ENCODE data around the gene SLC49A4.

Gene SLC49A4

DNA sequence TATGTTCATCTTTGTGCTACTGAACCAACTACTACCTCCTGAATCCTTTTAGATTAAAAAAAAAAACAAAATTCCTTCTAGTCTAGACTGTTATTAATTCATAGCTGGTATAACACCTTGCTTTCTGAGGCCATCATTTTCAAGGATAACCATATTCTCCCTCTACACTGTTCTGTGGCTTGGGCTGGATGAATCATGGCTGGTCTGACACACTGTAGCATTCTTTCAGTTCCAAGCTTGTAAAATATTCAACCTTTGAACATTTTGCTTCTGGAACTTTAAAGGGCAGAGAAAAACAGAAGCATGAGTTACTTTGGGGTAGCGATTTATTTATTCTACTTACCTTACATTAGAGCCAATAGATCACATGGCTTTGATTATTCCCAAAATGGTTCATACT is 8.8 kb upstream of the SLC49A4 start:
- no peak for DNase-seq

DNA sequence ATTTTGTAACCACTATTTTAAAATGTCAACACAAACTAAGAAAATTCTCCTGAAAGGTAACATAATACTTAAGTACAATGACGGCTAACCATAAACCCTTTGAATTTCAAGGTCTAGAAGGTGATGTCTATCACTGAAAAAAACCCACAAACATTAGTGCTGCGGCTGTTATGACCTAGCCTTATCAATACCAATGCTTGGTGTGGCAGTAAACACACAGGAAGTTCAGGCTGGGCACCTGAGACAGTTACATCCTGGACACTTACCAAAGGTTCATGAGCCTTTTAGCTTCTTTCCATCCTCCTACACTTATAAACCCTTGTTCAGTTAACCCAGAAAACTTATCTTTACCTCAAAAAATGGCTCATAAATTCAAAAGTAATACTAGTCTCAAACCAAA is 7.0 kb upstream of the SLC49A4 start:
- DNase-seq, result no peak

DNA sequence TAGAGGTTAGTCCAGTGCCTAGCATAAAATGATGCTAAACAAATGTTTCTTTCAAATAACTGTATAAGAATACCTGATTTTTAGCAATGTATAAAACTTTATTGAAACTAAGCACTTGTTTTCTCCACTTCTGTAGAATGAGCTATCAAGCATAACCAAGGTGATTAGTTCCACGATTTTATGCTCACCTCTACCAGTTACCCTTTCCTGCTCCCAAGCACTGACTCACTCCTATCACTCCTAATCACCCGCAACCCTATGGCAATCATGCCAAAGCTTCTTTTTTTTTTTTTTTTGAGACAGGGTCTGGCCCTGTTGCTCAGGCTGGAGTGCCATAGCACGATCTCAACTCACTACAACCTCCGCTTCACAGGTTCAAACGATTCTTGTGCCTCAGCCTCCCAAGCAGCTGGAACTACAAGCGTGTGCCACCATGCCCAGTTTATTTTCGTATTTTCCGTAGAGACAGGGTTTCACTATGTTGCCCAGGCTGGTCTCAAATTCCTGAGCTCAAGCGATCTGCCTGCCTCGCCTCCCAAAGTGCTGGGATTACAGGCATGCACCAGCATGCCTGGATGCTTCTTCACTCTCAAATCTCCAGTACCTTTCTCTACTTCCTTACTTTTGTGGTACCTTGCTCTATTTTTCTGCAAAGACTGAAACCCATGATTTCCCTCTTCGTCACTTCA is 5.1 kb upstream of the SLC49A4 start:
- no peak for DNase-seq

DNA sequence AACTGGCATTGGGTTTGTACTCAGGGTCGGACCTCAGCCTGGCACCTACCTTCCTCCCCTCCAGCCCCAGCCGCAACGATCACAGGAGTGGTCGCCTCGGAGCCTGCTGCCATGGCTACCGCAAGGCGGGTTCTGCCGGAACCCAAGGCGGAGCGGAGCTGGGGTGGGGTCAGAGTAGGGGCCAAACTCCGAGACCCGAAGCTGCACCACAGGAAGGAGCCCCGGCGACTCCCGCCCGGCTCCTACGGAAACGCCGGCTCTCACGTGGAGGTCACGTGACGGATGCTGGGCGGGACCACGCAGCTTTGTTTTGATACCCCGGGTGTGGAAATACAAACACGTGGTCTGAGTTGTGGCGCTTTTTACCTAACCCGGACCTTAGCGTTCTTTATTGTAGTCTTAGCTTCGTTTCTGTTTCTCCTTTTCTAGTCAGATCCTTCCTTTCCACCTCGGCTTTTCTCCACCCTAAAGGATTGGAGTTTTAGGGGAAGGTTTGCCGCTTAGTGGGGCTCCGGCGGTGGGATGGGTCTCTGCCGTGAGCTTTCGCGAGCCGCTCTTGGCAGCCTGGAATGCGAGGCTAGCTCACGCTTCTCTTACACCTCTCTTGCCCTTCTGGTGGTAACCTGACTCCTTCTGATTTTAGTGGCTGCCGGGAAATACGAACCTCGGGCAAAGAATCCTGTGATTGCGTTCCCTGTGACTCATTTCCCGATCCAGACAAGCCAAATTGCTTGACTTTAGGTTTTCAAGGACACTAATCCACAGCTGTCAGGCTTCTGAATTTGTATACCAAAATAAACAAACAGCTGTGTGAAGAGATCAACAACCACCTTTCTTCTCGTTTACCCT is 1.1 kb upstream of the SLC49A4 start, which contains the start of gene HSPBAP1:
TSS of gene HSPBAP1 (minus strand) at position 264 of the 849 bp plus-strand sequence. CDS start at position 113, 151 bp downstream.
- DNase-seq, result no peak

DNA sequence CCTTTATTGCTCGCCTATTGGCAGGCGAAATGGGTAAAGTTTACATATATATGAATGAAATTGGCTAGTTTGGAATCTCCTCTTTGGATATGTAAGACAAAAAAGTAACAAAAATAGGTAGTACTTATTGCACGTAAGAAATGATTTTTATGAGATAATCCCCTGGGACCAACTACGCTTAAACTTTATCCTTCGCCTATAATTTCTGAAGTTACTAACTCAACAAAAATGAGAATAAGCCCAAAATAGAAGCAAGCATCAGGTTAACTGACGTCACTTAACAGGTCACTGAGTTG is 438 bp upstream of the SLC49A4 start:
- DNase-seq, result no peak

DNA sequence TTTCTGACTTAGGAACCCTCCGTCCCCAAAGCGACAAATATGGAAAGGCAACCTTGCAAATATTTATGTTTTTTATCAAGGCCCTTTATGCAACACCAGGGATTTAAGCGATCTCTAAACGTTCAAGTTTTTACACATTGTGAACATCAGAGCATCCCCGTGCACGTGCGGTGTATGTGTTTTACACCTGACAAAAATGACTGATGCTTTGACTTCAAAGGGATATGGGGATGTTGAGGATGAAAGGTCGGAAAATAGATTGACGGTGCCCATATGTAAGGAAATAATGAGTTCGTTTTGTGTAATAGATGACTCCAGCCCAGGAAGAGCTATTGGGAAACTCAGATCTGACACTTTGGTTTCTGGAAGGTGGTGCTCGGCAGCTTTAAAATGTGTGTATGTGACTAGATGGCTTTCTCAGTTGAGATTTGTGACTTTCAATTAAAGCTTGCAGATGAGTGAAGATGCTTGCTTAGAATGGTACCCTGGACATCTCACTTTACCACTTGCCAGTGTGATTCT is 866 bp downstream of the SLC49A4 start:
- no peak for DNase-seq

DNA sequence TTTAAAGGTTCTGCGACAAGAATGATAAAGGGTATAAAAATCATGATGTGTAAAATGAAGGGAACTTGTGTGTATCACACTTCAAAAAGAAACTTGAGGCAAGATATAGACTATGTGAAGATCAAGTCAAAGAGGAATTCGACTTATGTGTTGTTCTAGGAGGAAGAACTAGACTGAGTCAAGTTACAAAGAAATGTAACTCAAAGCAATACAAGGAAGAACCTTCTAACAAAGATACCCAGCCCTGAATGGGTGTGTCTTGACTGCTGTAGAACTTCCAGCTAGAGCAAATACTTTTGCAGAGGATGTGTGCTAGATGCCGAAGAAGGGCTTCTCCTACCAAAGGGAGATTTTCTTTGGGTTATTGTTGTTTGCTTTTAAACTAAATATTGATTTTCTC is 2.4 kb downstream of the SLC49A4 start:
- no peak for DNase-seq

DNA sequence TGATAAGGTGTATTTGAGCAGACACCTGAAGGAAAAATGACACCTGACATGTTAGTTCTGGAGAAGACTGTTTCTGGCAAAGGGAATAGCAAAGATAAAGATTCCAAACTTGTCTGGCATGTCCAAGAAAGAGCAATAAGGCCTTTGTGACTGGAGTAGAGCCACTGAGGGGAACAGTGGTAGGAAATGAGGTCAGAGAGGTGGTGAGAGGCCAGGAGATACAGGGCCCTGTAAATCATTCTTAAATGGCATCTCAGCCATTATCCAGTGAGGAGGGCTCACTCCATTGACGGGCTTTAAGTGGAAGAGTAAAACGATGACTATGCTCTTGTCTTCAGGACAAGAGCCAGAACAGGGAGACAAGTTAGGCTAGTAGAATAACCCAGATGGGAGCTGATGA is 4.5 kb downstream of the SLC49A4 start:
- DNase-seq, result no peak

DNA sequence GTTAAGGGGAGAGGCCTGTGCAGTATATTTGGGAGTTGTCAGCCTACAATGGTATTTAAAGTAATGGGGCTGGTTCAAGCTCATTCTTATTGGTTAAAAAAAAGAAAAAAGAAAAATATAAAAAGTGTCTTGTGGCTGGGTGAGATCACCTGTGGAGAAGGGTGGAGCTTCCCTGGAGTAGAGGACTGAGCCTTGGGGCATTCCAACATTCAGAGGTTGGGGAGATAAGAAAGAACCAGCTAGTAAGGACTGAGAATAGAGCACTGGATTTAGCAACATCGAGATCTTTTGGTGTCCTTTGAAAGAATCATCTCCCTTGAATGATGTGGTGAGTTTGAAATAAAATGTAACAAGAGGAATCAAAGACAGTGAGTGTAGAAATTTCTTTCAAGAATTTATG is 5.2 kb downstream of the SLC49A4 start:
- DNase-seq, result no peak

DNA sequence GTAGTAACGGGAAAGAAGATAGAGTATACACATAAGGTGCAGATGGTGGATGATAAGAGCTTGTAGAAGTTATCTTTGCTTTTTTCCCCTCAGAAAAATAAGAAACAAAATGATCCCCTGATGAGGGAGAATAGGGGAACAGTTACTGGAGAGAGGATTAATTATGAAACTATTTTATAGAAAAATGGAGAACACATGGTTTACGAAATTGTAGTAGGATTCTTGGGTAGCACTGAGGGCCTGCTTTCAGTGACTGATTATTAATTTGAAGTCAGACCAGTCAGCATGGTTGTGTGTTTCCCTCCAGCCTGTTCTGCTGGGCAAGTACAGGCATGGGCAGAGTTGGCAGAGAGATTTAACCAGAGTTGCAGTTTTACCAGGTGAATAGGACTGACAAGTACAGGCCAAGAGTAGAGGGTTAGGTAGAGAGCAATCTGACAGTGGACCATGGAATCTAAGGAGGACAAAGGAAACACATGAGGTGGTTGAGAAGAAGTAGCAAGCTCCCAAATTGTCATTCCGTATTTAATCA is 5.9 kb downstream of the SLC49A4 start:
- no peak for DNase-seq

DNA sequence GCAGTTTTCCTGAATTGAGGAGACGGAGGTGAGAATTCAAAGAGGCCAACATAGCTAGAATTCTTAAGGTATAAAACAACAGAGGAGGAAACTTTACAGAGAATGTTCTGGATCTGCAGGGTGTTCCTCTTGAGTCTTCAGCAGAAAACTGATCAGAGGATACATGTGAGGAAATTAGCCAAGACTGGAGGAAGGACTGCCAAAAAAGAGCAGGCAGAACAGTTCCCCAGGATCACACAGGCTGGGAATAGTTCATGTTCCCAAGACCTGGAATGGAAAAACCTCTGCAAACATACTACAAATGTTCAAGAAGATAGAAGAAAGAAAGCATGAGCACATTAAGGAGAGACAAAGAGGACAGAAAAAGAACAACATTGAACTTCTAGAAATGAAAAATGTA is 7.5 kb downstream of the SLC49A4 start:
- no peak for DNase-seq

DNA sequence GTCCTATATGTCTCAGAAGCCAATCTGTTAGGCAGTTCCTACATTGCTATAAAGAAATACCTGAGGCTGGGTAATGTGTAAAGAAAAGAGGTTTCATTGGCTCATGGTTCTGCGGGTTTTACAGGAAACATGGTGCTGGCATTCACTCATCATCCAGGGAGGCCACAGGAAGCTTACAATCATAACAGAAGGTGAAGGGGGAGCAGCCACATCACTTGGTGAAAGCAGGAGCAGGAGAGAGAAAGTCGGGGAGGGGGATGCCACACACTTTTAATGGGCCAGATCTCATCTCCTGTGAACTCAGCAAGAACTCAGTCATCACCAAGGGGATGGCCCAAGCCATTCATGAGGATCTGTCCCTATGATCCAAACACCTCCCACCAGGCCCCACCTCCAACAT is 9.1 kb downstream of the SLC49A4 start:
- no peak for DNase-seq

DNA sequence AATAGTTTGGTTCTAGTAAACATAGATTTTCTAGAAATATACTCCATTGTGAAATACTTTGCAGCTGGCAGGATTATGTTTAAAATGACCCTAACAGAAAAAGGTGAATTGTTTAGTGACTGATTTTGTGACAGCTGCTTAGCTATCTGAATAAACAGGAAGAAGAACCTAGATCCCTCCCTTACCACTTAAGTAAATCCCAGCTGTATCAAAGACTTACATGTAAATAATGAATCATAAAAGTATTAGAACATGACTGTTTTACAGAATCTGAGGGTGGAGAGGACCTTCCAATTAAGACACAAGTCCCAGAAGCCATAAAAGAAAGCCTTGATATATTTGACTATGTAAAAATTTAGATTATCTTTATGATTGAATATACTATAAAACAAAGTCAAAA is 15.9 kb downstream of the SLC49A4 start:
- no peak for DNase-seq

DNA sequence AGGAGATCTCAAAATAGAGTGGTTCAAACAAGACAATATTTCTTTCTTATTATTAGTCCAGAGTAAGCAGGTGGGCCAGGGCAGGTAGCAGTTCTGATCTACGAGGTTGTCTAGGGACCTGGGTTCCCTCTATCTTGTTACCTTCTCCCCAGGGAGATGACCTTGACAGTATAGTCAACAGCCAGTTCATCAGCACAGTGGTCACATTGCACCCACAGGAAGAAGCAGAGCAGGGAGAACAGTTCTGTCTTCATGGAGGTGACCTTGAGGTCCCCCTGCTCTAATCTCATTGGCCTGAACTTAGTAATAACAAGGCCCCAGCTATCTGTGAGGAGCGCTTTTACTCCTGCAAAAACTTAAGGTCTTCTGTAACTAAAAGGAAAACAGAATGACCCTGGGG is 21.7 kb downstream of the SLC49A4 start:
- no peak for DNase-seq

DNA sequence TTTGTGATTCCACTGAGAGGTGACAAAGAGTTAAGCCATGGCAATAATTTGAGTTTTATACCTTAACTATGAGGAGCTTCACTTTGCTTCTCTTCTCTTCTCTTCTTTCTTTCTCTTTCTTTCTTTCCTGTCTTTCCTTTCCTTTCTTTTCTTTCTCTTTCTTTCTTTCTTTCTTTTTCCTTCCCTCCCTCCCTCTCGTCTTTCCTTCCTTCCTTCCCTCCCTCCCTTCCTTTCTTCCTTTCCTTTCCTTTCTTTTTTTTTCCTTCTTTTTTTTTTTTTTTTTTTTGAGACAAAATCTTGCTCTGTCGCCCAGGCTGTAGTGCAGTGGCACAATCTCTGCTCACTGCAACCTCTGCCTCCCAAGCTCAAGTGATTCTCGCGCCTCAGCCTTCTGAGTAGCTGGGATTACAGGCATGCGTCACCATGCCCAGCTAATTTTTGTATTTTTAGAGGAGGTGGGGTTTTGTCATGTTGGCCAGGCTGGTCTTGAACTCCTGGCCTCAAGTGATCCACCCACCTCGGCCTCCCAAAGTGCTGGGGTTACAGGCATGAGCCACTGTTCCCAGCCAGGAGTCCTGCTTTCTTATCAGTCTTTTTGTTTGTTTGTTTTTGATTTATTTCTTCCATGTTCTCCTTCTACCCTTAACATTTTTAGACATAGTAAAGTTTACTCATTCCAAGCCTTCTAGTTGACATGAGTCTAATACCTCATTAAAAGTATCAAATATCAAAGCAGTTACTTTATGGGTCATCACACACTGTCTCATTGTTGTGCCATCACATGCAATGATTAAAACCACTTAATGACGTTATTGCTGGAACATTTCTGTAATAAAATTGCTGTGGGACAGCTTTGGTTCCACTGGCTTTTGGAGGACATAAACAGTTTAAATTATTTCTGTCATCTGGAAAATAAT is 29.9 kb downstream of the SLC49A4 start:
- no peak for DNase-seq

DNA sequence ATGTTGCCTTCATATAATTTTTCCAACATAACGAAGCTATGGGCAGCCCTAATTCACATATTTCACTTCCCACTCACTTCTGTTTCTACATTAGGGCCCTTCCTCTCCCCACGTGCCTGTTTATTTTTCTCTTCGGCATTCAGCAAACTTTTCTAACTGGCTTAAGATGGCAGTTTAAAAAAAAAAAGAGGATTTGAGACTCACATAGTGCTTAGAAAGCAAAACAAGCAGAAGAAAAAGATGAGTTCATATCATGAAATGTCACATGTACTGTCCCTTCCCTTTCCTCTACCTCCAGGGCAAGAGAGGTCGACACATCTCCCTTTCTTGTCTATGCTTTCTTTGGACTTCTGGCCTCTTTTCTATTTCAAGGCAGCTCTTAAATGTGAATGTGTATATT is 30.6 kb downstream of the SLC49A4 start:
- no peak for DNase-seq

DNA sequence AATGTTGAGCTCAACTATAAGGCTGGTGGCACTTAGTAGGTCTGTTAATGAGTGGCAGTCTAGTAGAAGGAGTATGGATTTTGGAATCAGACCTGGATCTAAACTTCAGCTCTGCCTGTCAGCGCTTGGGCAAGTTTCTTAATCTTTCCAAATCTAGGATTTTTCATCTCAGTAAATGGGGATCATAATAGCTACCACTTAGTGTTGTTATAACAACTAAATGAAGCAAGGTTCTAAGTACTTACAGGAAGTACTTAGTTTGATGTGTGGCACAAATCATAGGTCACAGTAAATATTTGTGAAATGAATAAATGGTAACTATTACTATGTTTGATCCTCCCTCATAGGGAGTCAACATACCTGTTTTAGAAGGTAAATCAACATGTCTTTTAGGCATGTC is 31.4 kb downstream of the SLC49A4 start:
- no peak for DNase-seq

DNA sequence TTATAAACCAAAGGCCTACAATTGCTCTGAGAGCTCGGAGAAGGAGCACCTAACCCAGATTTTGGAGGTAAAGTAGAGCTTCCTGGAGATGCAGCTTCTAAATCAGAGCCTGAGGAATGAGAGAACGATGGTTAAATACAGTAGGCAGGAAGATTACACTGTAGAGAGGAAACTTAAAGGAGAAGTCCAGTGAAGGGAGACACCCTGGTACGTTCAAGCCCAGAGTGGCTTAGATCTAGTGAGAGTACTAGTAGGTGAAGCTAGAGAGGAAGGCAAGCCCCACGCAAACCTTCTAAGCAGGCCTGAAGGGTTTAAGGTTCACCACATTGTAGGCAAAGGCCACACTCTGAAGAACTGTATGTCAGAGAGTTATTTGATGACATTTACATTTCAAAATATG is 33.4 kb downstream of the SLC49A4 start:
- DNase-seq, result no peak

DNA sequence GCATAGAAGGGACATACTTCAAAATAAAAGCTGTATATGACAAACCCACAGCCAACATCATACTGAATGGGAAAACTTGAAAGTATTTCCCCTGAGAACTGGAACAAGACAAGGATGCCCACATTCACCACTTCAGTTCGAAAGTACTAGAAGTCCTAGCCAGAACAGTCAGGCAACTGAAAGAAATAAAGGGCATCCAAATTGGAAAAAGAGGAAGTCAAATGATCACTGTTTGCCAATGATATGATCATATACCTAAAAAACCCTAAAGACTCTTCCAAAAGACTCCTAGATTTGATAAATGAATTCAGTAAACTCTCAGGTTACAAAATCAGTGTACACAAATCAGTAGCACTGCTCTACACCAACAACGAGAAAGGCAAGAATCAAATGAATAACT is 40.7 kb downstream of the SLC49A4 start:
- no peak for DNase-seq

DNA sequence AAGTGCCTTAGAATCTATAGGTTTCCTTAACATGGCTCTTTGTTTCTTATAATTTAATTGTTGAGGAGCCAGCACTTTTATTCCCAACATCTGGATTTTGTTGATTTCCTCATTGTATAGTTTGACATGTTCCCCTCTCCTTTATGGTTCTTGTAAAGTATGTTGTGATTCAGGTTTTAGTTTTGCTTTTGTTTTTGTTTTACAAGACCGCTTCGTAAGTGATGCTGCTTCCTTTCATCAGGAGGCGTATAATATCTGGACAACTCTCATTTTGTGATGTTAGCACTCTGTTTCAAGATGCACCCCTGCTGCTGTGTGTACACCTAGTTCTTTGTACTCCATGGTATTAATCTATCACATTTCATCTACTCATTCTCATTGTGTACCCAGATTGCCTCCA is 48.7 kb downstream of the SLC49A4 start:
- no peak for DNase-seq

DNA sequence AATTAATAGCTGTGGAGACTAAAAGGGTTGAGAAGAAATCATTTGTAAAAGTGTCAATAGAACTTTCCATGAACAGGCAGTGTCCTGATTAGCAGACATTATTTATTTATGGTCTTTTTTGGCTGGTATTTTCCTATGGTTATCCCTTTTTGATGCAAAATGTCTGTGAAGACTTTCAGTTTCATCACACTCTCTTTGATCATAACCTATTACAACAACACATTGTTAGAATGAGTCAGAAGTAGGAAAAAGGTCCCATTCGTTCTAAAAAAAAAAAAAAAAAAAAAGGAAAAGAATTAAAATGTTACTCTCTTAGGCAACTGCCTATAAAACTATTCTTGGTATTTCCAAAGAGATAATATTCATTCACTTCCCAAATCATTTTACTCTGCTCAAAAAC is 62.1 kb downstream of the SLC49A4 start:
- no peak for DNase-seq

DNA sequence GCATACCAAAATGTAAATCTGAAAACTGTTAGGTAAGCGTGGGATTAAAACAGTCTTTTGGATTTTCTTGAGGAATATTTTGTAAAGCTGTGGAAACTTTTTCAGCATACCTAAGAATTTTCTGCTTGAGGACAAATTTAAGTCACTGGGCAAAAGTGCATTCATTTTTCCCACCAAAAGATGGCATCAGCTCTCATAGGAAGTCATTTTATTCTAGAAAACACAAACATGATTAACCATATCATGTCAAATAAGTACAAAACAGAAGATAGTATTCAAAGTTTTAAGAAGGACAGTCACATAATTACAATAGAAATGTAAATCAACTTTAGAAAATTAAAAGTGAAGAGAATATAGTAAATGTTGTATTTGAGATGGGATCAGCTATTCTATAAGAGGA is 63.5 kb downstream of the SLC49A4 start:
- no peak for DNase-seq

Data from activated gamma-delta T cell (primary cell).